ENCODE data around the gene CBX5.
"Not testable (repeated sequence)": the region's sequence is repeated elsewhere in the genome, so short reads cannot be mapped to it uniquely, and the experiment has no call there.

CBX5 gene

GRCh38 chr12:54197431-54197909 lies 82.5 kb downstream of the CBX5 start:
- no peak for DNase-seq (ENCODE audit: low read depth in 2 of 2)

GRCh38 chr12:54197010-54197409 lies 82.9 kb downstream of the CBX5 start:
- DNase-seq (ENCODE audit: low read depth in 2 of 2), result no peak

DNA sequence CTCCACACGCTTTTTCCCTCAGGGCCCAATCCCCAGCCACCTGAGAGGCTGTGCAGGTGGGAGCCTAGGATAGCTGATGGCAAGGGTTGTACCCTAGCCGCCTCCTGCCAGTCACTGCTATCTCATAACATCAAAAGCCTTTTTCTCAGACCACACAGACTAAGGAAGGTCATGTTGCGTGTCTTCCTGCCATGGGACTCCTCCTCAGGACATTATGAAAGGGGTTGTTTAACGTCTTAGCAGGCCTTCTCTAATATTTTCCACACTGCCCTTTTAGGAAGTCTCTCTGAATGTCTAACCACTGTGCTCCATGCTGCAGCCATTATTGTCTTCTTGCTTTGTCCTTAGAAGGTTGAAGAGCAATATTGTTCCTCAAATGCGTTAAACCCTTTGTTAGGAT lies 83.5 kb downstream of the CBX5 start:
- DNase-seq (ENCODE audit: low read depth in 2 of 2), result no peak

DNA sequence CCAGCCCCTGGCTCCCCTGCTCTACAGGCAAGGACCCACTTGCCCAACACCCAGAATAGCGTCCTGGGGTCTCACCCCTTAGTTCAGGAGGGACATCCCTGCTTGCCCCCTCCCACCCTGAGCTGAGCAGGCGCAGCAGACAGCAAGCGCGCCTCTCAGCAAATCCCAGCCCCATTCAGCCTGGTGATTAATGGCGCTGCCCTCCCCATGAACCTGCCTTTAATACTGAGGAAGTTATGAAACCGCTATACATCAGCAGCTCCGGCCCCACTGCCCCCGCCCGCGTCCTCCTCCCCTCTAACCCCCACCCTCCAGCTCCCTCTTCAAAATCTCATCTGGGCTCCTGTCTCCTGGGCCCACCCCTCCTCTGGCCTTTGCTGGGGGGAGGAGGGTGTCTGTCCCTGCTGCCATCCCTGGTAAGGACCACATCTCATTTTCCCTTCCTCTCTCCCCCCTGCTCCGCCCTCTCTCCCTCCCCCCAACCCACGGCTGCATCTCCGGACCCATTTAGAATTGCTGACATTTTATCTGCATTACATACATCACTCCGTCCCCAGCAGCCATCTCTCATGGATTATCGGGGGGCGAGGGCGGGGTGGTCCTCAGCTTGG lies 84.1 kb downstream of the CBX5 start:
- no peak for DNase-seq (ENCODE audit: low read depth in 2 of 2)

- no peak for DNase-seq (ENCODE audit: low read depth in 2 of 2)
Measured at GRCh38 chr12:54195080-54195736, 84.7 kb downstream of the CBX5 start.

DNA sequence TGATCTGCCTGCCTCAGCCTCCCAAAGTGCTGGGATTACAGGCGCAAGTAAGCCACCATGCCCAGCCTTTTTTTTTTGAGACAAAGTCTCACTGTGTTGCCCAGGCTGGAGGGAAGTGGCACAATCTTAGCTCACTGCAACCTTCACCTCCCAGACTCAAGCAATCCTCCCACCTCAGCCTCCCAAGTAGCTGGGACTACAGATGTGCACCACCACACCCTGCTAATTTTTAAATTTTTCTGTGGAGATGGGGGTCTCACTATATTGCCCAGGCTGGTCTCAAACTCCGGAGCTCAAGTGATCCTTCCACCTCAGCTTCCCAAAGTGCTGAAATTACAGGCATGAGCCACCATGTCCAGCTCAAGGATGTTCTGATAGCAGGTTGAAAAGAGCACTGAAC lies 85.3 kb downstream of the CBX5 start:
- DNase-seq (ENCODE audit: low read depth in 2 of 2), result not testable (repeated sequence)

GRCh38 chr12:54193434-54193833 lies 86.5 kb downstream of the CBX5 start:
- no peak for DNase-seq (ENCODE audit: low read depth in 2 of 2)

DNA sequence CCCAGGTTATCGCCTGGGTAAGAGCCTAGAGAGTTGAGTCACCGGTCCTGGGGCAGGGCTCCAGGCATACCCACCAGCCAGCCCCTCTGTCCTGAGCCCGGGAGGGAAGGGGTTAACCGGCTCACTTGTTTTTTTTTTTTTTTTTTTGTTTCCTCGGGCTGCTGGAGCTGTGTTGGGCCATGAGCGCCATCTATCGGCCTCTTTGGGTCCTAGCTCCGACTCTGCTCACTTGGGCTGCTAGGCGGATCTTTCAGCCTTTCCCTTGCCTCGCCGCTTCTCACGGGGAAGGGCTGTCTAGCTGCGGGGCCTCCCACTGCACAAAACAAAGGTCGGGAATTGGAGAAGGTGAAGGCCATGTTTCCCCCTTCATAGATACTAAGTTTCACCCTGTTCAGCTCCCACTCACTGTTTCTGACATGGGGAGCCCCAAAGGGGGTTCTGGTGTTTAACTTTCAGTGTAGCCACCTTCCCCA lies 88.3 kb downstream of the CBX5 start:
- peak; percentile 58 to 66 for DNase-seq (ENCODE audit: low read depth in 2 of 2)

- no peak for DNase-seq (ENCODE audit: low read depth in 2 of 2)
Measured at GRCh38 chr12:54191126-54191525, 88.8 kb downstream of the CBX5 start.

GRCh38 chr12:54189198-54189539 lies 90.8 kb downstream of the CBX5 start:
- no peak for DNase-seq (ENCODE audit: low read depth in 2 of 2)

DNA sequence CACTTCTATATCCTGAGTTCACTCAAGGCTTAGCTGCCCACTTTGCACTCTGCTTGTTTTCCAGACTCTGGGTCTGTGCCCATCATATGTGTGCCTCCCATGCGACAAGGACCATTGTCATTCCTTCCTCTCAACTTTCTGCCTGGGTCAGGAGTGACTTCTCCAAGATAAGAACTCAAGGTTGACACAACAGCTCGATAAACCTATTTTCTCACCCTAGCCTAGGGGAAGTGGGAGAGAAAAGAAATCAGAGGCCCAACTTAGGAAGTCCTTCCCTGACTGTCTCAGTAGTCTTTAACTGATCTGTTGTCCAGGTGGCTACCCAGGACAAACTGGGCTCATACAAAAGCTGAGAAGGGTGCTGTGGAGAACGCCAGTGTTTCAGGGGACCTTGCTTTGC lies 92.8 kb downstream of the CBX5 start:
- DNase-seq (ENCODE audit: low read depth in 2 of 2), result no peak

- DNase-seq (ENCODE audit: low read depth in 2 of 2), result no peak
Measured at GRCh38 chr12:54185919-54186318, 94.0 kb downstream of the CBX5 start.

DNA sequence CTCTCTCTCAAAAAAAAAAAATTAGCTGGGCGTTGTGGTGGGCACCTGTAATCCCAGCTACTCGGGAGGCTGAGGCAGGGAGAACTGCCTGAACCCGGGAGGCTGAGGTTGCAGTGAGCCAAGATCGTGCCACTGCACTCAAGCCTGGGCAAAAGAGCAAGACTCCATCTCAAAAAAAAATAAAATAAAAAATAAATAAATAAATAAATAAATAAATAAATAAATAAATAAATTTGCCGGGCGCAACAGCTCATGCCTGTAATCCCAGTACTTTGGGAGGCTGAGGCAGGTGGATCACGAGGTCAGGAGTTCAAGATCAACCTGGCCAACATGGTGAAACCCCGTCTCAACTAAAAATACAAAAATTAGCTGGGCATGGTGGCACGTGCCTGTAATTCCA lies 94.6 kb downstream of the CBX5 start:
- not testable (repeated sequence) for DNase-seq (ENCODE audit: low read depth in 2 of 2)

DNA sequence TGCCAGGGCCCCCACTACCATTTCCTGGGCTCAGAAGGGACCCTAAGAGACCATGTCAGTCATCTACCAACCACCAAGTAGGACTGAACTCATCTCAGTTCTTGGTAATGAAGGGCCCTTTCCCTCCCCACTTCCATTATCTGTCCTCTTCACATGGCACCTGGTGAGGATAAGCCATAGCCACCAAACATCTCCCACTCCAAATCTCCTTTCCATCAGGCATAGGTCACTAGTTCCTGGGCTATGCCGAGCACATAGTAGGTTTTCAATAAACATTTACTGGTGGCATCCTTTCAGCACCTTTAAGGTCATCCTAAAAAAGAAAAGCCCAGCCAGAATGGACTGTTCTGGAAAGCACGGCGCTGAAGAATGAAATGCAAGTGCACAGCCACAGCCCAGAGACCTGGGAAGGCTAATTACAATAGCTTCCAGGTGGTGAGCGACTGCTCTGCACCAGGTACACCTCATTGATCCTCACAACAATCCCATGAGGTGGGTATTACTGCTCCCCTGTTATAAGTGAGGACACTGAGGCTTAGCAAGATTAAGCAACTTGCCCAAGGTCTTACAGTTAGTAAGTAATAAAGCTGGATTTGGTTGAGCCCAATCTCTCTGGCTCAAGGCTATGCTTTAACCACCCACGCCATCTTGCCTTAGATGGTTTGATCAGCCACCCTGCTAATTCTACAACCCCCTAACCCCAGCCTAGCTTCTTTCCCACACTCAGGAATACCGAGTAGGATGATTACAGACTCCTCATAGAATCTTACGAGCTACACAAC lies 95.7 kb downstream of the CBX5 start:
- DNase-seq (ENCODE audit: low read depth in 2 of 2), result no peak

DNA sequence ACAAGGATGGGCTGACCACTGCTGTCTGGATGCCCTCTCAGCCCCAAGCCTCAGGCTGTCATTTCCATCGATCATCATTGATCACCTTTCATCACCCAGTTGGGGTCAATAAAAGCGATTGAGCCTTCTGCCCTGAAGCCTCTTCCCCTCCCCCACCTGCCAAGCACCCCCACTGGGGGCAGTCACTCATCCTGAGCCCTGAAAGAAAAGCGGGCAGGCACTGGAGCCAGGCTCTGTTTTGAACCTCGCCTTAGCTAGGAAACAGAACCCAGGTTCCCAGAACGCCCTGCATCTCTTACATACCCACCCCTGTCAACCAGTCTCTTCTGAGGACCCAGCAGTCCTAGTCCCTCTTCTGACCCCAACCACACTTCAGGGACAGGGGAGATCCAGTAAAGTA lies 96.9 kb downstream of the CBX5 start:
- DNase-seq (ENCODE audit: low read depth in 2 of 2), result no peak

DNA sequence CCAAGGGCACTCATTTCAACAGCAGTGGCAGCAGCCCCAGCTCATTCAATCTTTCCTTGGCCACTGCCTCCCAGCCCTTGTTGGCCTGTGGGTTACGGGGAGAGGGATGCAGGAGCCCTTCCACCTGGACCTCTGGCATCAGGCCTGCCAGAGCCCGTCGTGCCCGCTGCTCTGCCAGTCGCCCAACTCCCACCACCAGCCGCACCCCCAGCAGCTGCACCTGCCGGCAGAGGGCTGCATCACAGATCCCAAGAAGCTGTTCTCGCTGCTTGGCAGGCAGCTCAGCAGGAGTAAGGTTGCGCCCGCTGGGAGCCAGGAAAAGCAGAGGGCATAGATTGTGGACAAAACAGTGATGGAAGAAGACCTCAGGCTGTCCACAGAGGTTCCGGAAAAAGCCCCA lies 97.8 kb downstream of the CBX5 start:
- DNase-seq (ENCODE audit: low read depth in 2 of 2), result no peak
